OCI-LY7 (cell line): ENCODE results near the gene CREB5. TPM values are rescaled to one million over a fixed set of nuclear protein-coding genes. Genes with fewer than 3 reads are reported as not detected.

Experiments
- BruUV-seq: library from RNA; stranded (reverse); fragments of 400-500 nt; replicated peaks from 2 replicates; lab custom pipeline; 2021; lab: Mats Ljungman, UMichigan
- CTCF ChIA-PET: fragments of 300-600 bp; sonication (Branson Sonifier 250); formaldehyde crosslinking; loops from one replicate; lab custom pipeline; 2022; ENCODE audit warnings: antibody characterized with exemption; ENCODE audit not compliant: unreplicated experiment; lab: Charles Lee
- POLR2A ChIA-PET: fragments of 300-600 bp; sonication (Branson Sonifier 250); formaldehyde crosslinking; loops from one replicate; lab custom pipeline; 2022; ENCODE audit warnings: antibody characterized with exemption; lab: Charles Lee
- DNase-seq: peaks from one replicate; pipeline ENCODE4 v3.0.0-alpha.2; 2015; ENCODE audit warnings: low spot score
- H2AFZ ChIP-seq: fragments of 200-600 bp; sonication (generic), shearing (Covaris generic); 2 replicates; pipeline ENCODE4 v1.6.1; 2014; ENCODE audit warnings: mild to moderate bottlenecking, antibody characterized with exemption, low read length, moderate library complexity
- H3K27ac ChIP-seq: fragments of 200-600 bp; sonication (generic); 2 replicates; pipeline ENCODE4 v1.5.1; 2014; ENCODE audit warnings: mixed run types, low read depth, mild to moderate bottlenecking, moderate library complexity, low read length, inconsistent platforms; ENCODE audit not compliant: poor library complexity, severe bottlenecking
- H3K36me3 ChIP-seq: fragments of 200-600 bp; sonication (generic); 2 replicates; pipeline ENCODE4 v1.6.1; 2014; ENCODE audit warnings: mild to moderate bottlenecking, antibody characterized with exemption, low read length, moderate library complexity, mixed read lengths; ENCODE audit not compliant: insufficient read depth
- H3K4me1 ChIP-seq: fragments of 200-600 bp; sonication (generic); 2 replicates; pipeline ENCODE4 v1.5.1; 2014; ENCODE audit warnings: mild to moderate bottlenecking, low read length; ENCODE audit not compliant: insufficient read depth, poor library complexity, severe bottlenecking
- H3K4me2 ChIP-seq: fragments of 200-600 bp; sonication (generic); 2 replicates; pipeline ENCODE4 v1.6.1; 2014; ENCODE audit warnings: mild to moderate bottlenecking, low read length
- H3K4me3 ChIP-seq: fragments of 200-600 bp; sonication (generic); 2 replicates; pipeline ENCODE4 v1.5.1; 2014; ENCODE audit warnings: mild to moderate bottlenecking, low read depth, low read length; ENCODE audit not compliant: poor library complexity, severe bottlenecking
- H3K79me2 ChIP-seq: fragments of 200-600 bp; sonication (generic); 2 replicates; pipeline ENCODE4 v1.6.1; 2016; ENCODE audit warnings: low read depth, mild to moderate bottlenecking, low read length, moderate library complexity, mixed read lengths; ENCODE audit not compliant: insufficient read depth
- H3K9me2 ChIP-seq: fragments of 200-600 bp; sonication (generic); 2 replicates; pipeline ENCODE4 v1.6.1; 2016; ENCODE audit warnings: mild to moderate bottlenecking, low read length, mixed read lengths; ENCODE audit not compliant: insufficient read depth
- H3K9me3 ChIP-seq: fragments of 200-600 bp; sonication (generic); 2 replicates; pipeline ENCODE4 v1.6.1; 2014; ENCODE audit warnings: mild to moderate bottlenecking, mixed run types, low read length, mixed read lengths
- H4K20me1 ChIP-seq: fragments of 200-600 bp; sonication (generic); 2 replicates; pipeline ENCODE4 v1.6.1; 2014; ENCODE audit warnings: mild to moderate bottlenecking, antibody characterized with exemption, low read length, moderate library complexity, mixed read lengths; ENCODE audit not compliant: insufficient read depth
- EZH2phosphoT487 ChIP-seq: fragments of 200-600 bp; sonication (generic); IDR thresholded peaks from 2 replicates; pipeline ENCODE4 v1.6.1; 2018; ENCODE audit warnings: low read depth, borderline replicate concordance, mild to moderate bottlenecking, mixed run types, antibody characterized with exemption, low read length, moderate library complexity, mixed read lengths
- intact Hi-C: fragments of 100-400 bp; cut with micrococcal nuclease; formaldehyde crosslinking; loops from one replicate; pipeline ENCODE4 v1.10.0; 2022; ENCODE audit not compliant: unreplicated experiment
- total RNA-seq, 2 experiments: library from RNA; depleted of rRNA in 1 of 2; stranded (reverse); fragments of >200 nt in 1 of 2; shearing (Covaris generic) in 1 of 2; gene quantifications; 2 replicates each; pipeline ENCODE4 v1.2.3, GENCODE V29; 2014 to 2022
- TF ChIP-seq, protein P1 (sequence below): fragments of 200-600 bp; sonication (generic); conservative IDR thresholded peaks from 2 replicates; pipeline ENCODE4 v1.5.1; 2014; ENCODE audit warnings: mild to moderate bottlenecking, antibody characterized with exemption, low read length, moderate library complexity, mixed read lengths

Gene CREB5
- total RNA-seq, 2 experiments from 2014 or later: 2.0 to 13.3 TPM

DNA sequence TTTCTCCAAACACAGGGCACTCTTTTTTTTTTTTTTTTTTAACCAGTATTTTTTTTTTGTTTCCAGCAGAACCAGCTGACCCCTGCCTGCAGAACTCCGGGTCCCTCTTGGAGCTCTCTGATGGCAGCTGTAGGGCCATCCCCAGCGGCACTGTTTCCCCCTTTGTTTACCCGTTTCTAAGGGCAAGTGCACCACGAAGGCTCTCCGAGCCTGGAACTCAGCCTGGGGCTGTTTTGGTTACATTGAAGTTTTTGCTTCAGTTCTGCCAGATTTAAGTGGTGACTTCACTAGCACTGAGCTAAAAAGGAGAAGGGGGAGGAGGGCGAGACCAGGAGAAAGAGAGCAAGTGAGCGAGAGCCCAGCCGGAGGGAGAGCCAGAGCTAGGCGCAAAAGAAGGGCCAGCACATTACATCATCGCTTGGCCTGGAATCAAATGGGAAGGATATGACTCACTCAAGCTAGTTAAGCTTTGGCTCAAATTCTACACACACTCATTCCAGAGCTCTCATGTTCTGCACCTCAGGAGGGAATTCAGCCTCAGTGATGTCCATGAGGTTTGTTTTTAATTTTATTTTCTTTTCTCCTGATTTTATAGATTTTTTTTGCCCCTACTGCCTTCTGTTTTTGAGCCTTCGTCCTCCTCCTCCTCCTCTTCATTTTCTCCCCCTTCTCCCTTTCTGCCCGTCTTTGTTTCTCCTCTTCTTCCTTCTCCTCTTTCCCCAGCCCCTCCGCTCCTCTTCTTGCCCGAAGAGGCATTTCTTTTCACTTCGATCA, 273.5 kb downstream of the CREB5 start:
- no peak overlapping the region for H2AFZ ChIP-seq
- TF ChIP-seq, protein P1, sequence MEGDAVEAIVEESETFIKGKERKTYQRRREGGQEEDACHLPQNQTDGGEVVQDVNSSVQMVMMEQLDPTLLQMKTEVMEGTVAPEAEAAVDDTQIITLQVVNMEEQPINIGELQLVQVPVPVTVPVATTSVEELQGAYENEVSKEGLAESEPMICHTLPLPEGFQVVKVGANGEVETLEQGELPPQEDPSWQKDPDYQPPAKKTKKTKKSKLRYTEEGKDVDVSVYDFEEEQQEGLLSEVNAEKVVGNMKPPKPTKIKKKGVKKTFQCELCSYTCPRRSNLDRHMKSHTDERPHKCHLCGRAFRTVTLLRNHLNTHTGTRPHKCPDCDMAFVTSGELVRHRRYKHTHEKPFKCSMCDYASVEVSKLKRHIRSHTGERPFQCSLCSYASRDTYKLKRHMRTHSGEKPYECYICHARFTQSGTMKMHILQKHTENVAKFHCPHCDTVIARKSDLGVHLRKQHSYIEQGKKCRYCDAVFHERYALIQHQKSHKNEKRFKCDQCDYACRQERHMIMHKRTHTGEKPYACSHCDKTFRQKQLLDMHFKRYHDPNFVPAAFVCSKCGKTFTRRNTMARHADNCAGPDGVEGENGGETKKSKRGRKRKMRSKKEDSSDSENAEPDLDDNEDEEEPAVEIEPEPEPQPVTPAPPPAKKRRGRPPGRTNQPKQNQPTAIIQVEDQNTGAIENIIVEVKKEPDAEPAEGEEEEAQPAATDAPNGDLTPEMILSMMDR: no peak
- no peak for TF ChIP-seq EZH2phosphoT487
- H3K27ac ChIP-seq: no peak overlapping the region
- DNase-seq: no peak
- POLR2A ChIA-PET: interaction anchor here (0.7 to 1.0 kb wide), 3 partner anchors 10 to 292 kb away, joined by 3 to 4 read pairs (median 4); no protein-coding TSS in a partner anchor
- no peaks in the 10 kb centered on the region for H3K79me2 ChIP-seq
- H3K4me1 ChIP-seq: peaks cover 12% of the 10 kb centered on the region
- intact Hi-C loops: no loop called here
- no peak overlapping the region for H3K4me3 ChIP-seq
- H4K20me1 ChIP-seq: peaks cover 3% of the 10 kb centered on the region
- no TSS peak for BruUV-seq
- H3K9me3 ChIP-seq: no peaks in the 10 kb centered on the region
- H3K4me2 ChIP-seq: no peak overlapping the region
- CTCF ChIA-PET: interaction anchor here (0.6 kb wide), 1 partner anchor 298 kb away, joined by 3 read pairs; no protein-coding TSS in a partner anchor
- H3K9me2 ChIP-seq: no peaks in the 10 kb centered on the region
- no peaks in the 10 kb centered on the region for H3K36me3 ChIP-seq

DNA sequence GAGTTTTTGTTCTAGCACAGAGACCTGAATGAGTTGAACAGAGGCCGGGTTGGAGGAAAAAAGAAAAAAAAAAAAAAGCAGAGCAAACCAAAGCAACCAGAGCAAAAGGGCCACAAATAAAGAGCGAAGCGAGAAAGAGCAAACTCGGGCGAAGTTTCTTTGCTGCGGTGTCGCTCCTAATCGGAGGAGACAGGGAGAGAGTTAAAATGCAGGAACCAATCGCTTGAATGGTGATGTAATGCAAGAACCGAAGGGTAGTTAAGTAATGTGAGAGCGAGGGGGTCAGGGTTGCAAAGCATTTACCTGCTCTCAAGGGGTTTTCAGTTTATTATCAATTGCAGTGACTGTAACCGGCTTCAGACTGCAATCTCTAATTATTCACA, 274.1 kb downstream of the CREB5 start:
- no peaks in the 10 kb centered on the region for H3K36me3 ChIP-seq
- no peak overlapping the region for H2AFZ ChIP-seq
- BruUV-seq: no TSS peak
- H3K9me2 ChIP-seq: no peaks in the 10 kb centered on the region
- H3K4me2 ChIP-seq: no peak overlapping the region
- peaks cover 3% of the 10 kb centered on the region for H4K20me1 ChIP-seq
- no peaks in the 10 kb centered on the region for H3K79me2 ChIP-seq
- ChIA-PET CTCF (no interaction called here), POLR2A (interaction anchor here (0.6 kb wide), 1 partner anchor 1148 kb away, joined by 4 read pairs; no protein-coding TSS in a partner anchor)
- no peaks in the 10 kb centered on the region for H3K9me3 ChIP-seq
- no peak for DNase-seq
- TF ChIP-seq EZH2phosphoT487: no peak
- TF ChIP-seq, protein P1: no peak
- no peak overlapping the region for H3K4me3 ChIP-seq
- H3K4me1 ChIP-seq: peaks cover 12% of the 10 kb centered on the region
- no peak overlapping the region for H3K27ac ChIP-seq
- intact Hi-C loops: no loop called here

DNA sequence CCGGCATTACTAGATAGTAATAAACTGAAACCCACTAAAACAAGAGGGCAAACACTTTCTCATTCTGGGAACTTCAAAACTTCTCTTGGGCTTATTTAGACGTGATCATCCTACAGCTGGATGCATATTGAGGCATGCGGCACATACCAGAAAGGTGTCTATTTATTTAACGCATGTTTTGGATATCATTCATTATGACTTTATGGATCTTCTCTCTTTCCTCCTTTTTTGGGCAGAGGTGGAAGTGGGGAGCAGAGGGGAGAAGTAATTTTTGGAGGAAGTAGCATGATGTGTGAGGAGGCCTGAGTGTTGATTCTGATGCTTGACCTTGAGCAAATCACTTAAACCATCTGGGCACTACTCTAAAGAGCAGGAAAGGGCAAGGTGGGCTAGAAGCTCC, 275.2 kb downstream of the CREB5 start:
- CTCF ChIA-PET: no interaction called here
- BruUV-seq: no TSS peak
- H2AFZ ChIP-seq: no peak overlapping the region
- H3K9me3 ChIP-seq: no peaks in the 10 kb centered on the region
- no peak for DNase-seq
- H3K4me1 ChIP-seq: peaks cover 12% of the 10 kb centered on the region
- TF ChIP-seq, protein P1: no peak
- TF ChIP-seq EZH2phosphoT487: no peak
- H3K4me3 ChIP-seq: no peak overlapping the region
- no peaks in the 10 kb centered on the region for H3K36me3 ChIP-seq
- no peak overlapping the region for H3K27ac ChIP-seq
- POLR2A ChIA-PET: no interaction called here
- H3K4me2 ChIP-seq: no peak overlapping the region
- H4K20me1 ChIP-seq: peaks cover 3% of the 10 kb centered on the region
- no peaks in the 10 kb centered on the region for H3K79me2 ChIP-seq
- intact Hi-C loops: no loop called here
- H3K9me2 ChIP-seq: no peaks in the 10 kb centered on the region
